T47D (cell line): ENCODE measurements around the gene SUFU.
A peak's percentile ranks its signal among the peaks of the same experiment; 100 is the strongest.
"Not testable (repeated sequence)": the region's sequence is repeated elsewhere in the genome, so short reads cannot be mapped to it uniquely, and the experiment has no call there.

Experiments
- DNase-seq, 2 experiments: peaks; one replicate each; pipeline versions ENCODE4 v3.0.0 to v3.0.0-alpha.2; 2011 to 2012; ENCODE audit warnings: low read depth in 1 of 2, low spot score in 1 of 2
- JUND ChIP-seq: IDR thresholded peaks from 2 replicates; pipeline ENCODE4 v1.6.1; 2012; ENCODE audit warnings: low read depth
- in situ Hi-C: cut with HindIII; loops from 2 replicates; pipeline ENCODE4 v1.10.0; 2016; ENCODE audit warnings: low sequenced_read_pairs, low pct_unique_long_range_greater_than_20kb

SUFU gene

DNA sequence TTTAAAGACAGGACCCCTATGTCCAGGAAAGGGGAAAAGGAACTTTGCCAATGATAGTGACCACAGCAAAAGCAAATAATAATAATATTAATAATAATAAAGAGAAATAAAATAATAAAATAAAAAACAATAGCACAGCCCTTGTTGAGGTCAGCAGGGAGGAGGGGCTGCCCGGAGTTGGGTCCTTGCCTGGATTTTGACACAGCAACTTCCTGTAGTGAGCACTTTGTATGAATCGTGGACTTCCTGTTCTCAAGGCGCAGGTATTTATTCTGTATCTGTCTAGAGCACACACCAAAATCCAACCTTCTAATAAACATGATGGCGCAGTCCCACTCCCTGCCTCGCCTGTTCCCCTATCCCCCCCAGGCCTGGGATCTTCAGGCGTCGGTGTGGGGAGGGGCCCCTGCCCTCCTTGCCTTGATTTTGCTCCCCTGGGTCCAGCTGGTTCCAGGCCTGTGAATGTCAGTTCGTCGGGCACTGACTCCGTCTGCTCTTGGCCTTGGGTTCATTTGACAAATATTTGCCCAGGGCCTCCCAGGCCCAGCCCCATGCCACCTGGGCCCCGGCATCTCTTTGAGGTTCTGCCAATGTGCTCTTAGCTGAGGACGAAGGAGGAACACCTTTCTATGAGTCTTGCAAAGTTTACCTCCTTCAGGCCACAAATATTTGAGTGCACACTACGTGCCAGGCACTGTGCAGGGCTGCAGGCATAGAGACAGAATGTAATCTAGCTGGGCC, 154.4 kb downstream of the SUFU start:
- TF ChIP-seq JUND = no peak
- DNase-seq = peak; percentile 90 to 96
- in situ Hi-C loops = no loop called here

GRCh38 chr10:102658802-102659201, 155.0 kb downstream of the SUFU start:
- no peak for TF ChIP-seq JUND
- DNase-seq = no peak
- in situ Hi-C loops = no loop called here

- no peak for DNase-seq
- in situ Hi-C loops = no loop called here
Observed at GRCh38 chr10:102660888-102661657, 157.3 kb downstream of the SUFU start.

DNA sequence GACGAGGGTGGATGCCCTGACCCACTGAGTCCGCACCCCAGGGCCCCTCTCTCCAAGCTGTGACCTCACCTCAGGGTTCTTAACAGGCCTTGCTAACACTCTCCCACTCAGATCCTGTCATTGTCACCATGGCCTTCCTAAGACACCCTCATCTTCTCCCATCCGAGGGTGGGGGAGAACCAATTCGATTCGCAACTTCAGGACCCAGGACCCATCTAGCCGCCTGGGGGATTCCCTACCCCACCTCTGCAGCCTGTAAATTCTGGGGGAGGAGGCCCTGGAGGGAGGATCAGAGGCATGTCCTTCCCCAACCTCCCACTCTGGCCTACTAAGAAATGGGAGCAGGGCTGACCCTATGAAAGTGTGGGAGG, 157.9 kb downstream of the SUFU start:
- no peak for DNase-seq
- no peak for TF ChIP-seq JUND
- in situ Hi-C loops = no loop called here

More at GRCh38 chr10:102660888-102661657, 157.3 kb downstream of the SUFU start:
- no peak for TF ChIP-seq JUND

DNA sequence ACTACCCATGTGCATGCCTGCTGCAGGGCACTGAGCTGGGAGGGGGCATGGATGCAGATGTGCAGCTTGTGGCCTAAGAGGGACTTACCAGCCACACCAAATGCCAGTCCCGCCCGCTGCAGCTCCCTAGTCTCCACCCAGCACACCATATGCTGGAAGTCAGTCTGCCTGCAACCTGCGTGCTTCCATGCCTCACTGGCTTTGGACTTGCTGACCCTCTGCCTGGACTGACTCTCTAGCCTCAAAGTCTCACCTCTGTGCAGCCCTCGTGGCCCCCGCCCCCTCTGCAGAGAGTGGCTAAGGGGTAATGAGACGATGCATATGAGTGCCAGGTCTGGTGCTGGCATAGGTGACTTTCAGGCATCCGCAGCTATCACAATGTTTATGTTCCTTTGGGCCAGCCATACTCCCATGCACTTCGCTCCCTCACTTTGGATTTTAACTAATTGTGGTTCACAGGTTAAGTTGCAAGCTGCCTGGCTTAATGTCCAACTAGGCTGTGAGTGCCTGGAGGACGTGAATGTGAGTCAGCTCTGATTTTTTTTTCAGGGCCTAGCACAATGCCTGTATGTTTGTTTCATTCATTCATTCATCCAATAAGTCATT, 162.2 kb downstream of the SUFU start:
- in situ Hi-C loops = no loop called here
- no peak for DNase-seq
- no peak for TF ChIP-seq JUND

GRCh38 chr10:102667411-102667810, 163.6 kb downstream of the SUFU start:
- in situ Hi-C loops = not testable (repeated sequence)

GRCh38 chr10:102668326-102669107, 164.7 kb downstream of the SUFU start:
- no peak for TF ChIP-seq JUND
- peak in 1 of 2 experiments; percentile 0 for DNase-seq
- in situ Hi-C loops = no loop called here

More at GRCh38 chr10:102667411-102667810, 163.6 kb downstream of the SUFU start:
- not testable (repeated sequence) for DNase-seq

DNA sequence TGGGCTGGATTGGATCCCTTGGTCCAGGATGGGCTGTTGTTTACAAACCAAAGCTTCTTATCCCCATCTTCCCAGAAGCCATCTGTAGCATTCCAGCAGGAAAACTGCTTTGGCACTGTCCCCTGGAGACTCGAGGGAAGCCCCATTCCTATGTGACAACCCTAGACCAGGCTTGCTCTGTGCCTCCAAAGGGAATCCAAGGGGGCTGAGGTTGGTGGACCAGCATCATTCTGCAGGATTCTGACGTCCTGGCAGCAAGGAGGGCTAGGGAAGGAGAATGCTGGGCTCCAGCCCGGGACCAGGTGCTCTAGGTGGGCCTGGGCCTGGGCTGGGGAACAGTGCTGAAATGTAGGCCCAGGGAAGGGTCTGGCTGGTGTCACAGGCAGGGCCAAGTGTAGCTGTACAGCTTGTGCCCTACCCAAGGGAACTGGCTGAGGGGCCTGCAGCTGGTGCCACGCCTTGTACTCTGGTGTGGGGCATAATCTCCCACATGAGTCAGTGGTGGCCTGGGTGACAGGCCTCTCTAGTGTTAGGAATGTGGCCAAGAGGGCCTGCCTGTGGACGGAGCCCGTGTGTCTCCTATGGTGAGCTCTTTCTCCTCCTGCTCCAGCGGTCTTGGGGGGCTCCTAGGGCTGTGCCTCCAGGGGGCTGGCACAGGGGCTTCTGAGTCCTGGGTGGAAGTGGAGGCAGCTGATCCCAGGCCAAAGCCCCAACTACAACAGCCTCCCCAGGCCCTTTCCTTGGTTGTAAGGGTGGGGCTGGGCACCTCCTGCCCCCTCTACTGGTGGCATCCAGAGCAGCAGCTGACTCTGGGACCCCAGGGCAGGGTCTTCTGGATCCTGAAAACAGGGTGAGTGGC, 165.7 kb downstream of the SUFU start:
- peak in 1 of 2 experiments; percentile 2 for DNase-seq
- in situ Hi-C loops = no loop called here
- TF ChIP-seq JUND = no peak

- DNase-seq = no peak
- in situ Hi-C loops = no loop called here
- TF ChIP-seq JUND = no peak
Observed at GRCh38 chr10:102670065-102670670, 166.4 kb downstream of the SUFU start.

DNA sequence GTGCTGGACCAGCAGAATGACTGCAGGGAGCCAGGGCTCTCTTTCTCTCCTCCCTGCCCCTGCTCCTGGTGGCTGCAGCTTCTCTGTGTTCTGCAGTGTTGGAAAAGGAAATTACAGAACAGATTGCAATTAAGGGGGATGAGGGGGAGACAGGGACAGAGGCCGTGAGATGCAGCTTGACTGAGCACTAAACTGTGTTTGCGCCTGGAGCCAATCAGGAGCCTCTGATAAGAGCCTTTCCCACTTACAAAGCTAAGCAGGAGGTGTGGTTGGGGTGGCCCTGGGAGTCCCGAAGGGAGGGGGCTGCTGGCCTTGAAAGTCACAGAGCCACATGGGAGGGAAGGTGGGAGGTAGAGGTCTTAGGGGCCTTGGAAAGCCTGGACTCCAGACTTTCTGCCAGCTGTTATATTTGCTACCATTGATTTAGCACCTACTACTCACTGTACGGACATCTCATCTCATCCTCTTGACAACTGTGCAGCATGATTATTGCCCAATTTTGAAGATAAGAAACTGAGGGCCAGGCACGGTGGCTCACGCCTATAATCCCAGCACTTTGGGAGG, 167.2 kb downstream of the SUFU start:
- no peak for TF ChIP-seq JUND
- in situ Hi-C loops = no loop called here
- no peak for DNase-seq

GRCh38 chr10:102673236-102673818, 169.6 kb downstream of the SUFU start:
- in situ Hi-C loops = no loop called here
- DNase-seq = no peak
- TF ChIP-seq JUND = no peak
